ENCODE results near the gene TRPM3.

TRPM3 gene

DNA sequence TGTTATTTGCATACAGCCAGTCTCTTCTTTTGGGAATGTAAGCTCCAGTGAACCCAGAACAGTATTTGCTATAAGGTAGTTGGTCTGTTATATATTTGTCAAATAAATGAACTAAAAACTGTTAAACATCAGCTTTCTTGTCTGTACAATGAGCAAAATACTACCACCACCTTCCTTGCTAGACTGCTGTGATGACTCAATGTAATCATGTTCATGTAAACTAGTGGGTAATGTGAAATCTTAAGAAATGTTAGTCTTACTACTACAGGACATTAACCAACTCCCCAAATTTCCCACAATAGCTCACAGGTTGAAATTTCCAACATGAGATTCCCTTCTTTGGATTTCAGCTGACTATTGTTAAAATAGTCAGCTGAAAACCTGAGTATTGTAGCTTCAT is 176.1 kb downstream of the TRPM3 start:
- no peak for DNase-seq

DNA sequence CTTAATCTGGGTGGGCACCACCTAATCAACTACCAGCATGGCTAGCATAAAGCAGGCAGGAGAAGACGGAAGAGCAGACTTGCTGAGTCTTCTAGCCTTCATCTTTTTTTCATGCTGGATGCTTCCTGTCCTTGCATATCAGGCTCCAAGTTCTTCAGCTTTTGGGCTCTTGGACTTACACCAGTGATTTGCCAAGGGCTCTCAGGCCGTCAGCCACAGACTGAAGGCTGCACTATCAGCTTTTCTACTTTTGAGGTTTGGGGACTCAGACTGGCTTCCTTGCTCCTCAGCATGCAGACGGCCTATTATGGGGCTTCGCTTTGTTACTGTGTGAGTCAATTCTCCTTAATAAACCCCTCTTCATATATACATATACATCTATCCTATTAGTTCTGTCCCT is 180.2 kb downstream of the TRPM3 start:
- DNase-seq, result no peak

DNA sequence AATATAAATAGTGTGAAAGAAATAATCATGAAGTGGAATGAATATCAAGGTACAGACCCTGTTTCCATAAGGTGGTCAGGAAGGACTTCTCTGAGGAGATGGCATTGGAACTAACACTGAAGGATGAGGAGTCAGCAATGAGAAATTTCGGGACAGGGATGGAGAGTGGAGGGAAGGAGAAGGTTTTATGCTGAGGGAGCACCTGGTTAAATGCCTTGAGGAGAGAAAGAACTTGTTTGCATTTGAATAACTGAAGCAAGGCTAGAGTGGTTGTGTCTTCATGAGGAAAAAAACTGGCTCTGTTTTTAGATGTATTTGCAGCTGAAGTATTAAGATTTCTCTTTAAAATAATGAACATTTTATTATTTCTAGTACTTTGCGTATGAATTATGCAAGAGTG is 180.8 kb downstream of the TRPM3 start:
- DNase-seq, result no peak

DNA sequence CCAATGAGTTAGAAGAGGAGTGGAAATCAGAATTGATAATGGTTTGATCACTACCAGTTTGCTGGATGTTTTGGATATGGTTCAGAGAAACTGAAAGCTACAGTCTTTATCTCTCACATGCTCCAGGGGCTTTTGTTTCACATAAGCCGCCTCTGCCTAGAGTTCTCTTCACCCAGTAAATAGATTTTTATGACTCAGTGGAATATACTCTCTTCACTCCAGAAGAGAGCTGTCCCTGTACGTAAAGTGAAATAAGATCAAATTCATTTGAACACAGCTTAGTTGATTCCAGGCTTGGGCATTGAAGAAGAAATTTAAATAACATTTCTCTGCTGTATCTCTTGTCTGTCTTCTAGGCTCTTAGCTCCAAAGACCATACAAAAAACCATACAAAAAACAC is 184.9 kb downstream of the TRPM3 start:
- DNase-seq, result no peak

DNA sequence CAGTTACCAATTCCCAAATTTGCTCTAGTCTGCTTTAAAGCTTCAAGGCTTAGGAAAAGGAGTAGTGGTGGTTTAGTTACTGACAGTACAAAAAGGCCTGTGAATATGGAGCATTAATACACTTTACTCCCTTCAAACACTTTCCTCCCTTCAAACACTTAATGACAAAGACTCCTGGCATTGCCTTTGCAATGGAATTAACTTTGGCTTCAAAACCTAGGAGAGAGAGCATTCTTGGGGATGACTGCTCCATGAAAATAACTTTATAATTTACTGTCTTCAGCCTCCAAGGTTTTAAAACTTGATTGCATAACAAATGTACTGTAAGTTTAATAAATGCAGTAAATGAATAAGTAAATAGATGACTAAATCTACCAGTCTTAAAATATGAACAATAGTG is 185.6 kb downstream of the TRPM3 start:
- no peak for DNase-seq

DNA sequence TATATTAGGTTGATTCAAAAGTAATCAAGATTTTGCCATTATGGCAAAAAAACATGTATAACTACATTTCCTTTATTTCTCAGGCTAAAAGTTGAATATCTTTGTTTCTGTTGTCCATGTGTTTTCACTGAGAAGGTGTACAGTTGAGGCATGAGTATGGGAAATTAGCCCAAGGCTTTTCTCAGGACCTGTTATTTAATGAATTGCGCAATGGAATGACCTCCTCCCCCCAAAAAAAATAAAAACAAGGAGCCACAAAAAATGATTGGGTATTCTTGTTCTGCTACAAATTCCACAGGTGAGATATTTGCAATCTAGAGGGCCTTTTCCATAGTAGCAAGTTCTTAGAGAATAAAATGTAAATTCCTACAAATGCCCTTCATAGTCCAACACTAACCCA is 186.8 kb downstream of the TRPM3 start:
- no peak for DNase-seq

DNA sequence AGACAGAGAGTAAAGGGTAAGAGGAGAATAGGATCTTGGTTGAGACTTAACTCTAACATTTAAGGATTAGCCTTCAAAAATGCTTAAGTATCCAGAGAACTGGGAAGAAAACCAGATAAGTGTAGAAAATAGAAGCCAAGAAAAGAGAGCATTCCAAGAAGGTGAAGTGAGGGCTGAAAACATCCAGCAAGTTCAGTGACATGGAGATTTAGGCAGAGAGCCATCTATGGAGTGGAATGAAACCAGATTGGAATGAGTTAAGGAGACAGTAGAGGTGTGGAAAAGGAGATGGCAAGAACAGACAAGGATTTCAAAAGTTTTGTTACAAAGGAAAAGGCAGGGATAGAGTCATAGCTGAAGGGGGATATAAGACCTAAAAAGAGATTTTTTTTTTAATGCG is 188.1 kb downstream of the TRPM3 start:
- no peak for DNase-seq

DNA sequence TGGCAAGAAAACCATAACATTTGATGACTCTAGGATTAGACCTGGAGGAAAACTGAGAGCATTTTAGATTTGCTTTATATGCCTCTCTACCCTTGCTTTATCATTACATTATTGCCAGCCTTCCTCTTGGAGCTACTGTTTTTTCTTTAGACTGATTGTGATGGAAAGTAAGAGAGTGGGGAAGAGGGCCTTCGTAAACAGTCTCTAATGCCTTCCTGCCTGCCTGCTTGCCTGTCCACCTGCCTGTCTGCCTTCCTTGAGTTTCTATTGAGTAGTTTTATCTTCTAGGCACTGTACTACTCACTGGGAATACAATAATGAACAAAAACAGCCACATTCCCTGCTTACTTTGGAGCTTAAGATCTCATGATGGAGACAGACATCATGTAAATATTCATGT is 189.3 kb downstream of the TRPM3 start:
- no peak for DNase-seq

DNA sequence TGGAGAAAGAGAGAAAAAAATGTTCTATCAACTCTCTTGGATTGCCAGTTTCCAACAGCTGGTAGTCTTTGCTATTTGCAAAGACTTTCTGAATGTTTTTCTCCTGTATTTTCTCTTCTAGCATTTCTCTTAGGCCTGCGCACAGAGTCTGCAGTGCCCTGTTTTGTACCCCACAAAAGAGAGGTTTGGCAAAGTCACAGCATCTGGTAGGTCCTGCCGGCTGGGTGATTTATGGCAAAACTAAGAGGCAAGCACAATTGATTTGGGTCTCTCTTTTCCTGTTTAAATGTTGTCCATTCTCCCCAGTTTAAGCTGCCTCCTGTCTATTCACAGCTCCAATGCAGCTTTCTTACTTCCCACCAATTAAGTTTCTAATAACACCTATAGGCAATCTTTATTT is 193.9 kb downstream of the TRPM3 start:
- no peak for DNase-seq

DNA sequence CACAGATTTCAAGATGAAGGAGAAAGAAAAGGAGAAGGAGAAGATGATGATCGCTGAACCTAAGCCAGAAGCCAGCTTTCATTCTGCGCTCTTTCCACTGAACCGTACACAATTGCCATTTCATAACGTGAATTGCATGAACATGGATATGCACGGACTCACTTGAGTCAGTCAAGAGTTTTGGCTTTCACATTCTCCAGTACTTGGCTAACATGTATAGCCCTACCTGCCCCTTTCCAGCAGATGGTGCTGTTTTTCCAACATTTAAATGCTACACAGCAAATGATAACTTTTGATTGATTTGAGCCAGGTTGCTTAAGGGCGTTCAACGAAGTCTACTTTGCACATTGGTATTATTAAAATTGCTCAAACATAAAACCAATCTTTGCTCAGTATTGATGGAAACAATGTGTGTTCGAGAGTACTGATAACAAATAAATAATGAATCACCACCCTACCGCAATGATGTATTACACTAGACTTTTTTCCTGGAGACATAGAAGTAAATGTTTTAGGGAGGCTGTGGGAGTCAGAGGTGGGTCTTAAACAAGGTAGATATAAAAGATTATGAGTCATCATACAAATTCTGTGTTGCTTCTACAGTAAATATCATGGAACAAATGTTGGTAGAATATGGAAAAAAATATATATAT is 196.4 kb downstream of the TRPM3 start:
- no peak for DNase-seq

DNA sequence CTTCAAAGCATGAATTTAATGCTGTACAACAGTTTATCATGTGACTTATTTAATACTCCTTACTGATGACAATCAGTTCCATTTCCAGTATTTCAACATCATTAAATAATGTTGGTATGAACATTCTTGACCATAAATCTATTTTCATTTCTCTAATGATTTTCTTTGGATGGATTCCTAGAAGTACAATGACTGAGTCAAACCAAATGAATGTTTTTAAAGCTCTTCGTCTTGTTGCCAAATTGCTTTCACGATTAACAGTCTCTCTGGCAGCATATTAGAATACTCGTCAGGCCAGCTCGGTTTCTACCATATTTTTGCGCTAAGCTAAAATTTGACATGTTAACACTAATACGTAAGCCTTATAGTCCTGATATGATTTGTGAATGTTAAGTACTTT is 197.0 kb downstream of the TRPM3 start:
- no peak for DNase-seq

DNA sequence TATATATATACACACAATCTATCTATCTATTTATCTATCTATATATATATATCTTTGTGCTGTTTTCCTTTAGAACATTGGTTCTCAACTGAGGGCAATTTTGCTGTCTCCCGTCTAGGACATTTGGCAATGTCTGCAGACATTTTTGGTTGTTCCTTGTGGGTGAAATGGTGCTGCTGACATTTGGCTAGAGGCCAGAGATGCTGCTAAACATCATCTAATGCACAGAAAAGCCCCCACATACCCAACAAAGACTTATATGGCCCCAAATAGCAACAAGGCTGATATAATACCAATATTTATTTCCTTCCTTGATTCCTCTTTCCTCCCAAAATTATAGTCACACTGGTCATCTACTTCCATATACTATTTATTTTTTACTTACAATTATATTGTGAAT is 197.5 kb downstream of the TRPM3 start:
- no peak for DNase-seq

DNA sequence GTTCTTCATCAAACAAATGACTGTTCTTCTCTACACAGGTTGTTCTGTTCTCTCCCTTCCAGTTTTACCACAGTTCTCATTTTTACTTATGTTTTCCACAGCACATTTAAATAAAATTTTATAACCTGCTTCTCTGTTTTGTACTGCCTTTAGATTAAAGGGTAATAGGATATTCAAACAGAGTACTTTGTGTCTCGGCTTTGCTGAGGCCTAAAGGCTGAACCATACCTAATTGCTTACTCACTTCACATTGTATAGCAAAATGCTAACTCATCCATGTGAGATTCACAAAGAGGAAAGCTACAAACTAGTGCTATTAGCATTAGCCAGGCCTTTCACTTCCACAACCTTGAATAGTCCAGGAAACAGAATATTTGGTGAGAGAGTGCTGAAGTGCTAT is 200.3 kb downstream of the TRPM3 start:
- no peak for DNase-seq

DNA sequence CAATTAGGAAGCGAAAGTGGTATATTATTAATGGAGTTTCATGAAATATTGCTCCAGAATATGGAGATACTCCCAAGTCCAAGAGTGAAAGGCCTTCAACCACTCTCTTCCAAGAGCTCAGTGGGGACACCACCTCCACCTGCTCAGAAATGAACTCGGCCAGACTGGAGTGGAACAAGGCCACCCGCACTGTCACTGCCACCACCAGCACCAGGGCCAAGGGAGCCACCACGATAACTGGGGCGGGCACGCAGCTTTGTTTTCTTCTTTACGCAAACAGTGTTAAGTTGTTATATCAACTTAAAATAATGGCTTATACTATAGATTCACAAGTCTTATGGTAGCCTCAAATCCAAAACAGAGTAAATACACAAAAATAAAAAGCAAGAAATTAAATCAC is 204.1 kb downstream of the TRPM3 start:
- DNase-seq, result no peak

DNA sequence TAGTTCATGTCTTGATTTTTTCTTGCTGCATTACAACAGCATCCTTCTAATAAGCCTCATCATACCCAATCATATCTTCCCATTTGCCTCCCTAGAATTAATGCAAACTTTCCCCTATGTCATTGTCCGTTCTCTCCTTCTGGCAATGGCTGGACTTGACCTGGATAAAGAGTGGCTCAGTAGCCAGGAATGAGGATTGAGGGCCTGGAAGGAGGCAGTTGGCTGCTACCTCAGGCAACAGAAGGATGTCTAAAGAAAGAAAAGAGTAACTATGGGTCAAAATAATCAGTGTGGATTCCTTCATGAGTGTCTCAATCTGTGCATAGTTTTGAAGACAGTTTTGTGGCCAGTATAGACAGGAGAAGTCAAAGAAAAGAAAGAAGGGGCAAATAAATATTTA is 209.6 kb downstream of the TRPM3 start:
- DNase-seq, result no peak

DNA sequence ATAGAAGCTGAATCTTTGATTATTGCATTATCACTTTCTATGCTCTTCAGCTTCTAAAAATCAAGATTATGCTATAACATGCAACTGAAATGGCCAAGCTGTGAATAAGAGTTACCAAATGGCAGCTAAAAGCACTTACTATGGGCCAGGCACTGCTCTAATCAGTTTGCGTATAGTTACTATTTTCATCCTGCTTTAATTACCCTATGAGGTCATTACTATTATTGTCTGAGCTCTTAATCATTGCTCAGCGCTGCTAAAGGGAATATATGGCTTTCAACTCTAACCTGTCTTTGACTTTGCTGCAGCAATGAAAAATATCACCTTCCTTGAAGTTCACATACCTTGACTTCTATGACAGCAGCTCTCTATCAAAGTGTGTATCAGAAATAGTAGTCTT is 210.8 kb downstream of the TRPM3 start:
- DNase-seq, result no peak

DNA sequence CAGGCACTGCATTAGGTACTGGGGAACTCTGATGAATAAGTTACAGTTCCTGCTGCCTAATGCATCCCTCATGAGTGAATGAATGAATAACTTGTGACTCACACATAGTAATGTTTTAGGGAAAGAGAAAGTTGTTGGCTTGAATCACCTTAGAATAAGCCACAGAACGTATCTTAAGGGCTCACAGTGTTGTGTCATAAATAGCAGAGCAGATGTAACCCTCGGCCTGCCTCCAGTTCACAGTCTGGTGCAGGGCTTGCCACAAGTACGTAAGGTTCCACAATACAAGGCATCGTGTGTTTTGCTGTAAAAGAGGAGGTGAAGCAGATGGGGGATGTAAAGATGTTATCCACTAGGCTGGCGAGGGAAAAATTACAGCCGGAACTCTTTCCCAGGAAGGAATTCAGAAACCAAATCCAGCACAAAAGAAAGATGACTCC is 218.7 kb downstream of the TRPM3 start:
- no peak for DNase-seq

DNA sequence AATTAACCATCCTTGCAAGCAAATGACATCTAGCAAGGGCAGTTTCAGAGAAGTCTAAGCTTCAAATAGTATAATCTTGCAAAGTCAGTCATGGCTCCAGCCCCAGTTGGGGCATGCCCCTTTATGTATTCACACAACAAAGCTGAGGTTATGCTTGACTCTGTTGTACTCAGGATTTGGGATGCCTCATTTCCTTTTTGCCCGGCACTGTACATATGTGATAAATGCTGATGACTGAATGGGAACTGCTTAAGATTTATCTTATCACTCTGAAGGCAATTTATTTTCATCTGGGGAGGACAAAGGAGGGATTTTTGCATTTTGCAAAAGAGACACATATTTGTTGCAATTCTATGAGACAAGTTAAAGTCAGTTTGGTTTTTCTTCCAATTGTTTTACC is 219.2 kb downstream of the TRPM3 start:
- no peak for DNase-seq

DNA sequence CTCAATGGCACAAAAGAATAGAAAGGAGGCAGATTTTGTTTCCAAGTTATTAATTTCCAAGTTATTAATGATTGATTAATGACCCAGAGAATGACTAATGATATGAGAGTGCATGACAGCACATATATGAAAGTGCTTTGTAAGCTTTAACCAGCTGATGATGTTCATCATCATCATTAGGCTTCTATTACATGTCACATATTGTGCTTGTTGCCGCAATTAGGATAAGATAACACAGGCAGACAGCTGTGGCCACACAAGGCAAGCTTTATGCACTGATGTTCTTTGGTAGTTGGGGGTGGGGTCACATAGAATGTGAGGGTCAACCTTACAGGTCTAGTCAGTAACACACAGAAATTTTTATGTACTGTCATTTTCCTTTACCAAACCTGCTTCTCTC is 219.7 kb downstream of the TRPM3 start:
- DNase-seq, result no peak

DNA sequence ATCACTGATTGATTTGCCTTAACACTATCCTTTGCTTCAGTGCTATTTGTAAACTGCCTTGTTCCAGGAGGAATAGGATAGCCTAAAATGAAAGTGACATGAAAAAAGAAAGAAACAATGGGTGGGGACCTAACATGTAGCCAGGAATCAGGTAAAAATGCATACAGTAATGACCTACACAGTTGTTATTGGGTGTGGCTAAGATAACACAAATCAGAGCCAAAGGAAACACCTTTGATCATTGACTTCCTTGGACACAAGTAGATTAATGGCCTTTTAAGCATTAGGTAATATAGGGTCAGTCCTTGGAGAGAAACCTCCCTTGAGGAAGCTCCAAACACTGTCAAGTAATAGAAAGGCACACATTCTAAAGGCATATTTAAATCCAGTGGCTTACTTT is 220.4 kb downstream of the TRPM3 start:
- DNase-seq, result no peak

DNA sequence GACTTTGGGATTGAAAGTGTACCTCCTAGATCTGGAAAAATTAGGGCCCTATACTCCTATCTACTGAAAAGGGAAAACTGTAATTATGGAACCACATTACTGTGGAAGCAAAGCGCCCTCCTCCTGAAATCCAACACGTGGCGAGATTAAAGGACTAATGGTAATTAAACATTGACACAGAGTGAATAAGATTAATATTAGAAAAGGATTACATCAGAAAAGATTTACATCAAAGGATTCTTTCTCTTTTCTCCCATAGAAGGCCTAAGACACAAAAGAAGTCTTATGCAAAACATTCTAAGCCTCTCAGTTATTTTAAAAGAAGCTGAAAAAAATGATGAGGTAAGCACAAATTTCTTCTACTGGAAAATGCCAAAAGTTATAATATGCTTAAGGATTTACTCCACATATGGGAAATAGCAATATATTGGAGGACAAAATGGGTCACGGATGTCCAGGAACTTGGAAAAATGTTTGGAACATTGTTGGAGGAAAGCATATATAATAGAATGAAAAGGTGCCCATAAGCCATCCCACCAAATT is 227.8 kb downstream of the TRPM3 start:
- DNase-seq, result no peak

DNA sequence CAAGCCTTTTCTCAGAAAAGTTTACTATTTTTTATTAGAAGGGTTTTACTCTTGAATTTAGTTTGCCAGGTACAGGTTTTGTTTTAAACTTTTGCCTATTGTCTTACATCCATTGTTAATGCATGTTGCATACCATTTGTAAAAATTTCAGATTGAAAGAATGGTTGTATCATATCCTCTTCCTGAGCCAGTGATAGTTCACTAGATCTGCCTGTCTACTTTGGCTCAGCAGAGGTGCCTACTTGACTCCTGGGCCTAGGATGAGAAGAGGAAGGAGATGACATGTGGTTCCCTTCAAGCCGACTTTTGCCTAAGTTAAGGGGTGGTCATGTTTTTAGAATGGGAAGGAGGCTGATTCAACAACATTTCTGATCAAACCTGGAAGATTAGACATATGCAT is 232.9 kb downstream of the TRPM3 start:
- DNase-seq, result no peak

DNA sequence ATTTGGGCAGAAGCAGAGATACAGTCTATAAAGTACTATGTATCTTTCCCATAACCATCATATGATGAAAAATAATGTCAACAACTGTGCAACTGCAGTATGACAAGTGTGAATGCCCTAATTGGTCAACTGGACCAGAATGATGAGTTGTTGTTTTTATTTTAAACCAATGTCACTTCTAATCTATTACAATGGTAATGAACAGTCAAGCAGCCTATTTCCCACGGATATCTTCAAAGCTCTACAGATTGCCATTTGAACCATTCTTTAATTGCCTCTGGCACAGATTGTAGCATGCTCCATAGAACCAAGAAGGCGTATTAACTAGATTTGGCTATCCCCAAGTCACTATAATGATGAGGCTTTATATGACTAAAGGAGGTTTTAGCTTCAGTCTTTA is 233.6 kb downstream of the TRPM3 start:
- no peak for DNase-seq

DNA sequence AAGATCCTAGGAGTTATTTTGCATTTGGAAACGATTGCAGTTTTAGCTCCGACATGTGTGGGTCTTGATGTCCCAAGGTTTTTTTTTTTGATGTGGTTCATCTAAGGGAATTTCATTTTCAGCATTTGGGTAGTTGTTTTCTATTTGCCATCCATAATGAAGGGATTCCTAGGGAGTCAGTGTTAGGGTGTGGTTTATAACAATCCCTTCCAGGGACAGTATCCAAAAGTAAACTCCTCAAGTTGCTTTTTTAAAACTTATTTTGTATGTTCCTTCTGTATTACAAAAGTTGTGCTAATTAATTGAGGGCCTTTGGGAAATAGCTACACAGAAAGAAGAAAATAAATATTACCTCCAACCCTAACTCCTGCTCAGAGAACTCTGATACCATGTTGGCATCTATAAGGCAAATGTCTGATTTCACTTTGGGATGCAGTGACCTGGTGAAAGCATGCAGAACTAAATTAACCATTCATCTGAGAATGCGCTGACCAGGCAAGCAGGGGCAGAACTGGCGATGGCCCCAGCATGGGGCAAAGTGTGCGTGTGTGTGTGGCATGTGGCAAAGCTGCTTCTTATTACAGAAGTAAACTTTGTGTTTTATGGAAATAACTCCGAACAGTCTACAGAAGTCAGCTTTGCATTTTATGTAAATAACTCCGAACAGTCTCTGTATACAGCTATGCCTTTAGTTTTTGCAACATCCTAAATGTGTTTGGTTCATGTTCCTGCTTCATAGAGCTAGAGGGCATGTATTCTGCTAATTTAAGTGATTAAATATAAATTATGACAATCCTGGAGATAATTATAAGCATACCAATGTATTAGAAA is 237.2 kb downstream of the TRPM3 start:
- no peak for DNase-seq

DNA sequence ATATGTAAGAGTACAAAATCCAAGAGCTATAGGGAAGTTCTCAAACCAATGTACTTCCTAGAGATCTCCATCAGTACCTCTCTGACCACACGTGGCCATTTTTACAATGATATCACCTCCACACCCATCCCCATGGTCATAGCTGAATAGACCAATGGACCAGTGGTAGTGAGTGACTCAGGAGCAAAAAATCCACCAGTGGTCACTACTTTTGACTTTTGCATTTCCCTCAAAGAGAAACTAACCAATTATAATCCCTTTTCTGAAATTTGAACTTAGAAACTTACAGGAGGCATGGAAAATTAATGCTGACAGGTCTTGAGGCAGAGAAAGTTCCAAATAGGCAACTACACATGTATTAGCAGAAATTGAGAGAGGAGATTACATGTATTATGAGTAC is 238.4 kb downstream of the TRPM3 start:
- no peak for DNase-seq
